DND-41 (cell line): ENCODE measurements around the gene TEDC2.

Source experiments
- ATAC-seq: fragments of 200-7000 bp; cut with Tn5 transposase; 3 replicates; pipeline ENCODE4 v1.9.1; 2021; ENCODE audit warnings: low read depth; ENCODE audit not compliant: insufficient read depth
- DNase-seq: peaks from one replicate; pipeline ENCODE4 v3.0.0-alpha.2; 2020
- H2AFZ ChIP-seq: 2 replicates; pipeline ENCODE4 v1.6.0; 2012; ENCODE audit warnings: low read depth, low read length
- H3K27ac ChIP-seq: 2 replicates; pipeline ENCODE4 v1.5.1; 2012; ENCODE audit warnings: low read length, inconsistent platforms
- H3K27me3 ChIP-seq: fragments of 200-600 bp; sonication (generic); 2 replicates; pipeline ENCODE4 v1.6.0; 2012; ENCODE audit warnings: low read length, mild to moderate bottlenecking, inconsistent platforms; ENCODE audit not compliant: insufficient read depth, poor library complexity
- H3K36me3 ChIP-seq: 2 replicates; pipeline ENCODE4 v1.5.1; 2012; ENCODE audit warnings: low read length, inconsistent platforms; ENCODE audit not compliant: insufficient read depth
- H3K4me1 ChIP-seq: 2 replicates; pipeline ENCODE4 v1.5.1; 2012; ENCODE audit warnings: mild to moderate bottlenecking, low read length; ENCODE audit not compliant: insufficient read depth
- H3K4me2 ChIP-seq: 2 replicates; pipeline ENCODE4 v1.6.0; 2012; ENCODE audit warnings: mild to moderate bottlenecking, moderate library complexity, low read length, inconsistent platforms; ENCODE audit not compliant: insufficient read depth
- H3K4me3 ChIP-seq, 2 experiments: fragments of 200-600 bp in 1 of 2; shearing (Covaris generic) in 1 of 2; 2 replicates each; pipeline ENCODE4 v1.5.1; 2012 to 2016; ENCODE audit warnings: inconsistent platforms in 2 of 2, low read length in 2 of 2, mild to moderate bottlenecking in 2 of 2, low read depth in 1 of 2, moderate library complexity in 1 of 2
- H3K79me2 ChIP-seq: 2 replicates; pipeline ENCODE4 v1.6.0; 2012; ENCODE audit warnings: low read length, inconsistent platforms; ENCODE audit not compliant: insufficient read depth
- H3K9ac ChIP-seq: 2 replicates; pipeline ENCODE4 v1.6.0; 2012; ENCODE audit warnings: low read depth, mild to moderate bottlenecking, inconsistent platforms, low read length, moderate library complexity
- H3K9me3 ChIP-seq: 2 replicates; pipeline ENCODE4 v1.5.1; 2012; ENCODE audit warnings: low read length, moderate library complexity, mild to moderate bottlenecking, inconsistent platforms; ENCODE audit not compliant: insufficient read depth, severe bottlenecking
- H4K20me1 ChIP-seq: 2 replicates; pipeline ENCODE4 v1.6.0; 2012; ENCODE audit warnings: low read length; ENCODE audit not compliant: insufficient read depth
- EZH2 ChIP-seq: IDR thresholded peaks from 3 replicates; pipeline ENCODE4 v1.6.1; 2012; ENCODE audit warnings: borderline replicate concordance, low read depth, mild to moderate bottlenecking, moderate library complexity, low read length, inconsistent platforms; ENCODE audit not compliant: severe bottlenecking
- TF ChIP-seq, protein P1 (sequence below): IDR thresholded peaks from 2 replicates; pipeline ENCODE4 v1.5.1; 2012; ENCODE audit warnings: borderline replicate concordance, low read length, moderate library complexity, mild to moderate bottlenecking; ENCODE audit not compliant: poor library complexity, severe bottlenecking; ENCODE audit errors: extremely low read depth

The TEDC2 gene, protein sequence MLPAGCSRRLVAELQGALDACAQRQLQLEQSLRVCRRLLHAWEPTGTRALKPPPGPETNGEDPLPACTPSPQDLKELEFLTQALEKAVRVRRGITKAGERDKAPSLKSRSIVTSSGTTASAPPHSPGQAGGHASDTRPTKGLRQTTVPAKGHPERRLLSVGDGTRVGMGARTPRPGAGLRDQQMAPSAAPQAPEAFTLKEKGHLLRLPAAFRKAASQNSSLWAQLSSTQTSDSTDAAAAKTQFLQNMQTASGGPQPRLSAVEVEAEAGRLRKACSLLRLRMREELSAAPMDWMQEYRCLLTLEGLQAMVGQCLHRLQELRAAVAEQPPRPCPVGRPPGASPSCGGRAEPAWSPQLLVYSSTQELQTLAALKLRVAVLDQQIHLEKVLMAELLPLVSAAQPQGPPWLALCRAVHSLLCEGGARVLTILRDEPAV

DNA sequence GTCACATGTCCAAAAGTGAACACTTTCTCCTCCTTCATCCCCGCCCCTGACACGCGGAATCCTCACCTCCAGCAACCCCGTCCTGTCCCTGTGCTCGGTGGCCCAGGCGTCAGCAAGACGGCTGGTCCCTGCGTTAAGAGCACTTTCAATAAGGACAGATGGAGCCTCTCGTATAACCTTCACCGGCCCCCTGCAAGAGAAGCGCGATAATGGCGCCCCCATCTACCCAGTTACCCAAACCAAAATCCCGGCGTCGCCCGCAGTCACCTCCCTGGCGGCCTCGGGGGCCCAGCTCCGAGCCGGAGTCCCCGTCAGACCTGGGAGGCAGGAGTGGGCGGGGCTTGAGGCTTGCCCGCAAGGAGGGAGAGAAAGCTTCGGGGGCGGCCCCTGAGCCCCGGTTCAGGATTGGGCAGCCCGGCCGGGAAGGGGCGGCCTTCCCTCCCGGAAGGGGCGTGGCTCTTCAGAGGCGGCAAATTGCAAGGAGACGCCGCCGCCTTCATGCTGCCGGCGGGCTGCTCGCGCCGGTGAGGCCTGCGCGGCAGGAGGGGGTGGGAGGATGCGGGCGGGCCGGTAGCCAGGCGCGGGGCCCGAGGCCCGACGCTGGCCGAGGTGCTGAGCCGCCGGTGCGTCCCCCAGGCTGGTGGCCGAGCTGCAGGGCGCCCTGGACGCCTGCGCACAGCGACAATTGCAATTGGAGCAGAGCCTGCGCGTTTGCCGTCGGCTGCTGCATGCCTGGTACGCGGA is at the start of gene TEDC2:
Gene TEDC2 (plus strand): TSS at position 463 of the 744 bp plus-strand sequence. CDS start 36 bp downstream, at position 499.
- ATAC-seq, result peak; percentile 92

DNA sequence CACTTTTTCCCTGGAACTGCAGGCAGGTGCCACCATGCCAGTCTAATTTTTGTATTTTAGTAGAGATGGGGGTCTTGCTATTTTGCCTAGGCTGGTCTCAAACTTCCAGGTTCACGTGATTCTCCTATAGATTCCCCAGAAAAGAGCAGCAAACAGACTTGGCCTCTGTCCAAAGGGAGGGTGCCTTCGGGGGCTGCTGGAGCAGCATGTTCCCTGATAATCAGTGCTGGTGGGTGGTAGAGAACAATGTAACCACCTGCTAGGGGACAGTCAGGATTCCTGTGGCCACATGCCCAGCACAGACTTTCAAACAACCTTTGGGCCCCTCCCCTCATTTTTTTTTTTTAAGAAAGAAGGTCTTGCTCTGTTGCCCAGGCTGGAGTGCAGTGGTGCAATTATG is 44.8 kb upstream of the TEDC2 start:
- ATAC-seq (no peak), DNase-seq (no peak)
- Histone ChIP-seq H2AFZ (no peak overlapping the region), H3K36me3 (no peaks in the 10 kb centered on the region), H3K4me2 (no peak overlapping the region), H3K9me3 (no peaks in the 10 kb centered on the region), H4K20me1 (no peaks in the 10 kb centered on the region), H3K79me2 (no peaks in the 10 kb centered on the region), H3K9ac (no peak overlapping the region), H3K27ac (no peak overlapping the region), H3K27me3 (peaks cover 16% of the 10 kb centered on the region), H3K4me1 (no peaks in the 10 kb centered on the region), H3K4me3 (no peak overlapping the region)
- TF ChIP-seq, protein P1, sequence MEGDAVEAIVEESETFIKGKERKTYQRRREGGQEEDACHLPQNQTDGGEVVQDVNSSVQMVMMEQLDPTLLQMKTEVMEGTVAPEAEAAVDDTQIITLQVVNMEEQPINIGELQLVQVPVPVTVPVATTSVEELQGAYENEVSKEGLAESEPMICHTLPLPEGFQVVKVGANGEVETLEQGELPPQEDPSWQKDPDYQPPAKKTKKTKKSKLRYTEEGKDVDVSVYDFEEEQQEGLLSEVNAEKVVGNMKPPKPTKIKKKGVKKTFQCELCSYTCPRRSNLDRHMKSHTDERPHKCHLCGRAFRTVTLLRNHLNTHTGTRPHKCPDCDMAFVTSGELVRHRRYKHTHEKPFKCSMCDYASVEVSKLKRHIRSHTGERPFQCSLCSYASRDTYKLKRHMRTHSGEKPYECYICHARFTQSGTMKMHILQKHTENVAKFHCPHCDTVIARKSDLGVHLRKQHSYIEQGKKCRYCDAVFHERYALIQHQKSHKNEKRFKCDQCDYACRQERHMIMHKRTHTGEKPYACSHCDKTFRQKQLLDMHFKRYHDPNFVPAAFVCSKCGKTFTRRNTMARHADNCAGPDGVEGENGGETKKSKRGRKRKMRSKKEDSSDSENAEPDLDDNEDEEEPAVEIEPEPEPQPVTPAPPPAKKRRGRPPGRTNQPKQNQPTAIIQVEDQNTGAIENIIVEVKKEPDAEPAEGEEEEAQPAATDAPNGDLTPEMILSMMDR, result no peak

More for the DNA sequence above, at the start of gene TEDC2:
- TF ChIP-seq EZH2, result no peak
- TF ChIP-seq, protein P1, result no peak
- Histone ChIP-seq H3K9me3 (no peaks in the 10 kb centered on the region), H2AFZ (peak within 1 kb of the TSS; percentile 84), H3K27ac (peak within 1 kb of the TSS; percentile 77), H3K79me2 (peaks cover 25% of the 10 kb centered on the region), H3K4me1 (peaks cover 43% of the 10 kb centered on the region), H3K27me3 (no peaks in the 10 kb centered on the region), H3K36me3 (peaks cover 62% of the 10 kb centered on the region), H3K9ac (peak within 1 kb of the TSS; percentile 90), H4K20me1 (peaks cover 38% of the 10 kb centered on the region; the same call in 1 of the 2 replicates), H3K4me3 (peak within 1 kb of the TSS; percentile 79 to 86; a peak in 3 of 4 replicates), H3K4me2 (peak within 1 kb of the TSS; percentile 100)
- DNase-seq, result peak; percentile 98

- H2AFZ ChIP-seq, result no peak overlapping the region
- H3K9me3 ChIP-seq, result no peaks in the 10 kb centered on the region
- no peaks in the 10 kb centered on the region for H4K20me1 ChIP-seq
- TF ChIP-seq EZH2, result no peak
- TF ChIP-seq, protein P1, result no peak
- H3K4me2 ChIP-seq, result no peak overlapping the region
- no peaks in the 10 kb centered on the region for H3K27me3 ChIP-seq
- H3K79me2 ChIP-seq, result no peaks in the 10 kb centered on the region
- no peak for DNase-seq
- H3K4me1 ChIP-seq, result no peaks in the 10 kb centered on the region
- no peak overlapping the region for H3K9ac ChIP-seq
- H3K4me3 ChIP-seq, result no peak overlapping the region
- ATAC-seq, result no peak
- no peak overlapping the region for H3K27ac ChIP-seq
- no peaks in the 10 kb centered on the region for H3K36me3 ChIP-seq
These were observed 39.9 kb upstream of the TEDC2 start for GRCh38 chr16:2420035-2420434.
